OCI-LY3 (cell line): ENCODE data around the gene DPP10.

Experiments used
- CTCF ChIP-seq: fragments of 200-600, 300-600 bp; sonication (generic); IDR thresholded peaks from 2 replicates; pipeline ENCODE4 v1.5.1; 2014; ENCODE audit warnings: antibody characterized with exemption, low read length, low read depth
- EZH2phosphoT487 ChIP-seq: fragments of 200-600 bp; shearing (Covaris generic); IDR thresholded peaks from 2 replicates; pipeline ENCODE4 v1.6.1; 2018; ENCODE audit warnings: antibody characterized with exemption, mixed run types, low read depth

GRCh38 chr2:115691409-115691808, 1249.0 kb downstream of the DPP10 start:
- TF ChIP-seq CTCF (no peak), EZH2phosphoT487 (no peak)
